HEK293T (cell line): Measurements from ENCODE around the gene FOXL1.
A peak's percentile ranks its signal among the peaks of the same experiment; 100 is the strongest.

Experiments used
- CTCF ChIA-PET: fragments of 350-600 bp; formaldehyde crosslinking; extraction: SDS; loops from one replicate; lab custom pipeline; 2021; ENCODE audit warnings: antibody characterized with exemption, inconsistent platforms; lab: Yijun Ruan, JAX
- POLR2A ChIA-PET: fragments of 350-600 bp; formaldehyde crosslinking; extraction: SDS; loops from one replicate; lab custom pipeline; 2020; ENCODE audit warnings: antibody characterized with exemption, inconsistent platforms; lab: Yijun Ruan, JAX
- DNase-seq: peaks from one replicate; pipeline ENCODE4 v3.0.0; 2012; ENCODE audit warnings: mixed read lengths; ENCODE audit errors: extremely low spot score
- ARNT ChIP-seq: fragments of 450-650 bp; IDR thresholded peaks from 2 replicates; pipeline ENCODE4 v1.6.1; 2017; ENCODE audit warnings: mild to moderate bottlenecking
- BHLHE40 ChIP-seq: fragments of 450-650 bp; IDR thresholded peaks from 2 replicates; pipeline ENCODE4 v1.6.1; 2016; ENCODE audit warnings: mild to moderate bottlenecking, moderate library complexity, borderline replicate concordance
- CTBP1 ChIP-seq: fragments of 450-650 bp; IDR thresholded peaks from 2 replicates; pipeline ENCODE4 v1.6.1; 2016; ENCODE audit warnings: borderline replicate concordance
- ELF4 ChIP-seq: fragments of 450-650 bp; IDR thresholded peaks from 2 replicates; pipeline ENCODE4 v1.6.1; 2017; ENCODE audit warnings: antibody characterized with exemption
- FOXA1 ChIP-seq: fragments of 450-650 bp; IDR thresholded peaks from 2 replicates; pipeline ENCODE4 v1.6.1; 2016; ENCODE audit warnings: mild to moderate bottlenecking
- FOXK2 ChIP-seq: fragments of 450-650 bp; IDR thresholded peaks from 2 replicates; pipeline ENCODE4 v1.6.1; 2016; ENCODE audit warnings: mild to moderate bottlenecking
- FOXM1 ChIP-seq: fragments of 450-650 bp; IDR thresholded peaks from 2 replicates; pipeline ENCODE4 v1.6.1; 2017; ENCODE audit warnings: mild to moderate bottlenecking, borderline replicate concordance
- HDGF ChIP-seq: fragments of 450-650 bp; IDR thresholded peaks from 2 replicates; pipeline ENCODE4 v1.6.1; 2017; ENCODE audit warnings: antibody characterized with exemption, borderline replicate concordance
- L3MBTL2 ChIP-seq: fragments of 450-650 bp; conservative IDR thresholded peaks from 2 replicates; pipeline ENCODE4 v1.6.1; 2016; ENCODE audit warnings: mild to moderate bottlenecking
- LEF1 ChIP-seq: fragments of 450-650 bp; IDR thresholded peaks from 2 replicates; pipeline ENCODE4 v1.6.1; 2017; ENCODE audit warnings: mild to moderate bottlenecking, borderline replicate concordance
- NFRKB ChIP-seq: fragments of 450-650 bp; IDR thresholded peaks from 2 replicates; pipeline ENCODE4 v1.6.1; 2016; ENCODE audit warnings: mild to moderate bottlenecking, moderate library complexity
- SP1 ChIP-seq: fragments of 450-650 bp; IDR thresholded peaks from 2 replicates; pipeline ENCODE4 v1.6.1; 2017
- SUZ12 ChIP-seq: fragments of 450-650 bp; IDR thresholded peaks from 2 replicates; pipeline ENCODE4 v1.6.1; 2016; ENCODE audit warnings: mild to moderate bottlenecking
- TARDBP ChIP-seq: fragments of 450-650 bp; IDR thresholded peaks from 2 replicates; pipeline ENCODE4 v1.6.1; 2016
- ZNF384 ChIP-seq: fragments of 450-650 bp; IDR thresholded peaks from 2 replicates; pipeline ENCODE4 v1.6.1; 2016
- TF ChIP-seq, protein P1 (sequence below): fragments of 450-650 bp; IDR thresholded peaks from 2 replicates; pipeline ENCODE4 v1.6.1; 2016

FOXL1 gene

DNA sequence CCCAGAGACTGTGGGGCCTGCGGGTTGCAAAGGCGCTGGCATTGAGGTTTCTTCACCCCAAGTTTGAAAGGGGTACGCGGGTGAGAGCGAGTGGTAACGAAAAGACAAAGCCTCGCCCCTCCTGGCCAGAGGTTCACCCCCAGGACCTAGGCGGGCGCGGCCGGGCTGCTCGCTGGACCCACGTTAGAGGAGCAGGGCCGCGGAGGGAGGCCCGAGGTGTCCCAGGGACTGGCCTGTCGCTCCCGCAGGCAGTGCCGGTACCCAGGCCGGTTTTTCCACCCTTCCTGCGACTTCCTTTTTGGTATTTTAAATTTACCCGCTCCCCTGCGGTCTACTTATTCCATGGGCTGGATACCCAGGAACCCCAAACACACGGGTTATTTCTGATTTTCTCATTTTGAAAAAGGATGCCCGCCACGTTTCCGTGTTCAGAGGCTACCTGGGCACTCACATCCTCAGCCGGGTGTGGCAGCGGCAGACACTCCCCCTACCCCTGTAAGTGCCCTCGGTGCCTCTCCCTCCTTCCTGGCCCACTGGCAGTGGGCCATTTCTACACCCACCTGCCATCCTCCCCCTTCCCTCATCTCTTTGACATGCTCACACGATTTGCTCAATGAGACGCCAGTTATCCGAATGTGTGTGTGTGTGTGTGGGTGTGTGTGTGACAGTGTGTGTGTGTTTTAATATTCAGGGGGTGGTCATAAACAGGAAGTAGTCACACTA, 1.6 kb upstream of the FOXL1 start:
- ChIA-PET CTCF (interaction anchor here (0.7 to 1.5 kb wide), 6 partner anchors 12 to 500 kb away, joined by 3 to 5 read pairs (median 4); no protein-coding TSS in a partner anchor), POLR2A (interaction anchor here (0.6 to 1.2 kb wide), 6 partner anchors 8 to 326 kb away, joined by 3 to 5 read pairs (median 3); no protein-coding TSS in a partner anchor)
- TF ChIP-seq ELF4 = no peak
- TF ChIP-seq FOXM1 = no peak
- TF ChIP-seq ARNT = no peak
- TF ChIP-seq CTBP1 = no peak
- TF ChIP-seq SUZ12 = no peak
- no peak for TF ChIP-seq HDGF
- no peak for TF ChIP-seq ZNF384
- no peak for TF ChIP-seq FOXK2
- TF ChIP-seq SP1 = no peak
- TF ChIP-seq LEF1 = no peak
- TF ChIP-seq, protein P1, sequence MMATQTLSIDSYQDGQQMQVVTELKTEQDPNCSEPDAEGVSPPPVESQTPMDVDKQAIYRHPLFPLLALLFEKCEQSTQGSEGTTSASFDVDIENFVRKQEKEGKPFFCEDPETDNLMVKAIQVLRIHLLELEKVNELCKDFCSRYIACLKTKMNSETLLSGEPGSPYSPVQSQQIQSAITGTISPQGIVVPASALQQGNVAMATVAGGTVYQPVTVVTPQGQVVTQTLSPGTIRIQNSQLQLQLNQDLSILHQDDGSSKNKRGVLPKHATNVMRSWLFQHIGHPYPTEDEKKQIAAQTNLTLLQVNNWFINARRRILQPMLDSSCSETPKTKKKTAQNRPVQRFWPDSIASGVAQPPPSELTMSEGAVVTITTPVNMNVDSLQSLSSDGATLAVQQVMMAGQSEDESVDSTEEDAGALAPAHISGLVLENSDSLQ = no peak
- no peak for TF ChIP-seq L3MBTL2
- no peak for TF ChIP-seq NFRKB
- no peak for TF ChIP-seq FOXA1
- no peak for TF ChIP-seq TARDBP
- TF ChIP-seq BHLHE40 = no peak
- DNase-seq = peak; percentile 19

DNA sequence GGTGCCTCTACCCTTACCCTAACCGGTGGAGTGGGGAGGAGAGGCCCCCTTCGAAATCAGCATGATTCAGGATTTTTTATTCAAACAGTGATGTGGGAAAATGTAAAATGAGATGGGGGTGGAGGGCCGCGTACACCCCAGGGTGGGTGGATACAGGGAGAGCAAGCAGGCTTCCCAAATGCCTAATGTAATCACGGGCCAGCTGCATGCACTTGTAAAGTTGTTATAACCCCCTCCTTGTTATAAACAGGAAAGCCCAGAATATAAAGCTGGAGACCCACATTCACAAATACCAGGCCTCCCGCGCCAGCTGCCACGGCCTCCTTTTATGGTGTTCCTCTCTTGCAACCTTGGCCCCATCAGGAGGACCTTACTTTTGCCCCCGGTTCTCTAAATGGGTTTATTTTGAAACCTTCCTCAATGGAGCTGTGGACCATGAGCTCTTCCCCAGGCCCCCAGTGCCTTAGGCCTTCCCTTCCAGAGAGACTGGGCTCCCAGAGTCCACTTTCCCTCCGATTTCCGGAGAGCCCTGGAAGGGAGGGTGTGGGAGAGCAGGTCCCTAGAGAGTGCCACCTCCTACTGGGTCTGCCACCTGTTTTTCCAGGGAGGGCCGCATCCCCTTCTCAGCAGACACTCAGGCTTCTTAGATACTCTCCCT, 906 bp upstream of the FOXL1 start:
- TF ChIP-seq BHLHE40 = no peak
- no peak for TF ChIP-seq FOXM1
- ChIA-PET CTCF (no interaction called here), POLR2A (no interaction called here)
- no peak for DNase-seq

DNA sequence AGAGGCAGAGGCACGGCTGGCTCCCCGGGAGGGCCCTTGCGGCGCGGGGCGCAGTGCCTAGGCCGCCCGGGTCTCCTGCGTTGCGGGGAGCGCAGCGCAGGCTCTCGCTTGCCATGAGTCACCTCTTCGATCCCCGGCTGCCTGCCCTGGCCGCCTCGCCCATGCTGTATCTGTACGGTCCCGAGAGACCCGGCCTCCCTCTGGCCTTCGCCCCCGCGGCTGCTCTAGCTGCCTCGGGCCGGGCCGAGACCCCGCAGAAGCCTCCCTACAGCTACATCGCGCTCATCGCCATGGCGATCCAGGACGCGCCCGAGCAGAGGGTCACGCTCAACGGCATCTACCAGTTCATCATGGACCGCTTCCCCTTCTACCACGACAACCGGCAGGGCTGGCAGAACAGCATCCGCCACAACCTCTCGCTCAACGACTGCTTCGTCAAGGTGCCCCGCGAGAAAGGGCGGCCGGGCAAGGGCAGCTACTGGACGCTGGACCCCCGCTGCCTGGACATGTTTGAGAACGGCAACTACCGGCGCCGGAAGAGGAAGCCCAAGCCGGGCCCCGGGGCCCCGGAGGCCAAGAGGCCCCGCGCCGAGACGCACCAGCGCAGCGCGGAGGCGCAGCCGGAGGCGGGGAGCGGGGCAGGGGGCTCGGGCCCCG, 390 bp downstream of the FOXL1 start:
- DNase-seq = no peak
- ChIA-PET POLR2A (no interaction called here), CTCF (no interaction called here)
- TF ChIP-seq ARNT = no peak
- no peak for TF ChIP-seq NFRKB
- no peak for TF ChIP-seq SUZ12
- no peak for TF ChIP-seq SP1
- TF ChIP-seq, protein P1 = no peak
- no peak for TF ChIP-seq FOXA1
- TF ChIP-seq TARDBP = no peak
- no peak for TF ChIP-seq LEF1
- no peak for TF ChIP-seq BHLHE40
- no peak for TF ChIP-seq HDGF

DNA sequence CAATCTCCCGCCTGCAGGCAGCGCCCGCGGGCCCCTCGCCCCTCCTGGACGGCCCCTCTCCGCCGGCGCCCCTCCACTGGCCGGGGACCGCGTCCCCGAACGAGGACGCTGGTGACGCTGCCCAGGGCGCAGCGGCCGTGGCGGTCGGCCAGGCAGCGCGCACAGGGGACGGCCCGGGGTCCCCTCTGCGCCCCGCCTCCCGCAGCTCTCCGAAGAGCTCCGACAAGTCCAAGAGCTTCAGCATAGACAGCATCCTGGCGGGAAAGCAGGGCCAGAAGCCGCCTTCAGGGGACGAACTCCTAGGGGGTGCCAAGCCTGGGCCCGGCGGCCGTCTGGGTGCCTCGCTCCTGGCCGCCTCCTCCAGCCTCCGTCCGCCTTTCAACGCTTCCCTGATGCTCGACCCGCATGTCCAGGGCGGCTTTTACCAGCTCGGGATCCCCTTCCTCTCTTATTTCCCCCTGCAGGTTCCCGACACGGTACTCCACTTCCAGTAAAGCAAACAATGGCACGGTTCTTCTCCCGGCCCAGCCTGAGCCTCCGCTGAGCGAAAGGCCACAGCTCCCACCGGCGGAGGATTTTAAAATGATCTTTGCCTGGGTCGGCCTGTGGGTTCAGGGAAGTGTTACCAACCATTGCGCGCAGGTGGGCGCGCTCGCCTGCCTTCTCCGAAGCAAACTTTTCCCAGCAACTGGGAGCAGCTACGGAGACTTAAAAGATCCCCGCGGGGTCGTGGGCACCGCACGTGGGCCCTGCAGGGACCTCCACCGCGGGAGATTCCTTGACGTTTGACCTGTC, 1.1 kb downstream of the FOXL1 start:
- ChIA-PET CTCF (interaction anchor here (1.0 kb wide), 1 partner anchor 483 kb away, joined by 4 read pairs; no protein-coding TSS in a partner anchor), POLR2A (no interaction called here)
- no peak for TF ChIP-seq ELF4
- no peak for TF ChIP-seq LEF1
- TF ChIP-seq NFRKB = no peak
- TF ChIP-seq L3MBTL2 = no peak
- no peak for TF ChIP-seq BHLHE40
- TF ChIP-seq CTBP1 = no peak
- TF ChIP-seq FOXK2 = no peak
- TF ChIP-seq ARNT = no peak
- no peak for TF ChIP-seq TARDBP
- no peak for TF ChIP-seq FOXA1
- TF ChIP-seq, protein P1 = no peak
- no peak for TF ChIP-seq HDGF
- TF ChIP-seq FOXM1 = no peak
- no peak for TF ChIP-seq SP1
- no peak for TF ChIP-seq SUZ12
- TF ChIP-seq ZNF384 = no peak
- no peak for DNase-seq

DNA sequence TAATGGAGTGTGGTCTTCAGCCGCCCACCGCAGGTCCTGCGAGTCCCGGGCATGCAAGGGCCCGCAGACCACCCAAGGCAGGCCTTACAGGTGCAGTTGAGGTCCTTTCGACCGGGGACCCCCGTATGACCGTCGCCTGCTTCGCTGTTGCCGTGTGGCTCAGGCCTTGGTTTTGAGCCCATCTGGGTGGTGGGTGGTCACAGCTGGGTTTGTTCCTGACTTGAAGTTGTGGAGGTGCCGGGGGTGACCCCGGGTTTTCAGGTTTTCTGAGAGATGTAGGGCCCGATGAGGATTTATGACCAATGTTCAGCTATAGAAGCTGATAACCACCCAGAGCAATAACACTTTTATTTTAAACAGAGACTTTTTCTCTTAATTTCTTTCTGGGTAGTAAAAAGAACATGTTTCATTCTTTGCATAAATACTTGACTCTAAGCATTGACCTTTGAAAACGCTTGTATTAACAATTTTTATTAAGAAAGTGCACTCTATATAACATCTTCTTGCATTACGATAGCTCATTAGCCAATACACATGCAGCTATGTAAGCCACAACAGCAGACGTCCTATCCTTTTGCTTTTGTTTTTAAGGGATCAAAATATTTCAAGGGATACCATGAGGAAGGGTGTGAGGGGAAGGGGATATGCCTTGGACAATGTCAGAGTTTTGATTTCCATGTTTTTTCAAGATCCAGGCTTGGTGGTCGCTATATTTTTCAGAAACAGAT, 1.9 kb downstream of the FOXL1 start:
- ChIA-PET POLR2A (no interaction called here), CTCF (interaction anchor here (0.7 to 1.0 kb wide), 2 partner anchors 482 to 1851 kb away, joined by 4 read pairs; no protein-coding TSS in a partner anchor)
- TF ChIP-seq CTBP1 (no peak), LEF1 (no peak), HDGF (no peak), ELF4 (no peak), TARDBP (no peak), SP1 (no peak), SUZ12 (no peak), FOXM1 (no peak), BHLHE40 (no peak)
- TF ChIP-seq, protein P1 = no peak
- no peak for DNase-seq
